Panc1 (cell line): ENCODE data around the gene MACROD2. TPM values are rescaled to one million over a fixed set of nuclear protein-coding genes. Genes with fewer than 3 reads are reported as not detected.

Source experiments
- ATAC-seq: fragments of 200-7000 bp; cut with Tn5 transposase; 2 replicates; pipeline ENCODE4 v1.9.1; 2020; ENCODE audit warnings: mild to moderate bottlenecking, moderate library complexity
- BruUV-seq: library from RNA; stranded (reverse); fragments of 400-500 nt; replicated peaks from 2 replicates; lab custom pipeline; 2021; lab: Mats Ljungman, UMichigan
- CTCF ChIA-PET: fragments of 300-600 bp; sonication (Branson Sonifier 250); formaldehyde crosslinking; loops from one replicate; lab custom pipeline; 2022; ENCODE audit warnings: antibody characterized with exemption; lab: Charles Lee
- POLR2A ChIA-PET: fragments of 300-600 bp; sonication (Branson Sonifier 250); formaldehyde crosslinking; loops from one replicate; lab custom pipeline; 2022; ENCODE audit warnings: antibody characterized with exemption; lab: Charles Lee
- DNase-seq: peaks from one replicate; pipeline ENCODE4 v3.0.0-alpha.2; 2010; ENCODE audit warnings: low read depth, low spot score
- H3K27ac ChIP-seq: 2 replicates; pipeline ENCODE4 v1.5.1; 2011; ENCODE audit warnings: mild to moderate bottlenecking, low read length, inconsistent platforms
- H3K27me3 ChIP-seq: fragments of 200-500 bp; sonication (Bioruptor generic); 2 replicates; pipeline ENCODE4 v1.6.0; 2014; ENCODE audit warnings: low read length, inconsistent platforms; ENCODE audit not compliant: control insufficient read depth, insufficient read depth
- H3K36me3 ChIP-seq: fragments of 200-500 bp; sonication (Bioruptor generic); 2 replicates; pipeline ENCODE4 v1.5.1; 2014; ENCODE audit warnings: inconsistent platforms, mild to moderate bottlenecking, low read length, moderate library complexity; ENCODE audit not compliant: control insufficient read depth, insufficient read depth
- H3K4me1 ChIP-seq: 2 replicates; pipeline ENCODE4 v1.5.1; 2011; ENCODE audit warnings: inconsistent platforms, mild to moderate bottlenecking, low read length, moderate library complexity; ENCODE audit not compliant: control insufficient read depth, insufficient read depth
- H3K4me3 ChIP-seq, 2 experiments: 2 replicates each; pipeline ENCODE4 v1.5.1; 2011 to 2012; ENCODE audit warnings: low read depth in 2 of 2, low read length in 2 of 2, mild to moderate bottlenecking in 2 of 2, inconsistent platforms in 1 of 2, moderate library complexity in 1 of 2
- H3K9me3 ChIP-seq: fragments of 200-500 bp; sonication (Bioruptor generic); 2 replicates; pipeline ENCODE4 v1.5.1; 2014; ENCODE audit warnings: low read depth, mild to moderate bottlenecking, inconsistent platforms, low read length, moderate library complexity; ENCODE audit not compliant: control insufficient read depth, insufficient read depth
- CTCF ChIP-seq: fragments of 450-650 bp; IDR thresholded peaks from 2 replicates; pipeline ENCODE4 v1.5.1; 2017; ENCODE audit warnings: mild to moderate bottlenecking
- POLR2AphosphoS5 ChIP-seq: IDR thresholded peaks from 2 replicates; pipeline ENCODE4 v1.6.1; 2012; ENCODE audit warnings: mild to moderate bottlenecking, low read depth, low read length, moderate library complexity
- REST ChIP-seq, 2 experiments: IDR thresholded peaks; 2 replicates each; pipeline ENCODE4 v1.6.1; 2011 to 2012; ENCODE audit warnings: low read depth in 2 of 2, control low read depth in 1 of 2, low read length in 1 of 2, mild to moderate bottlenecking in 1 of 2, moderate library complexity in 1 of 2; ENCODE audit not compliant: insufficient read depth in 1 of 2
- SIN3A ChIP-seq: IDR thresholded peaks from 2 replicates; pipeline ENCODE4 v1.6.1; 2012; ENCODE audit warnings: low read depth, mild to moderate bottlenecking, low read length, moderate library complexity, borderline replicate concordance; ENCODE audit not compliant: insufficient read depth
- TCF7L2 ChIP-seq: IDR thresholded peaks from 2 replicates; pipeline ENCODE4 v1.6.1; 2011; ENCODE audit warnings: mild to moderate bottlenecking, low read depth, low read length, inconsistent platforms
- in situ Hi-C: cut with HindIII; loops from 2 replicates; pipeline ENCODE4 v1.10.0; 2016; ENCODE audit warnings: low sequenced_read_pairs, low pct_unique_long_range_greater_than_20kb
- intact Hi-C: fragments of 100-400 bp; cut with micrococcal nuclease; formaldehyde crosslinking; loops from one replicate; pipeline ENCODE4 v1.10.0; 2022; ENCODE audit not compliant: unreplicated experiment
- total RNA-seq: library from RNA; stranded (reverse); gene quantifications from one replicate; pipeline ENCODE4 v1.2.1, GENCODE V29; 2021; ENCODE audit not compliant: unreplicated experiment

Gene MACROD2
- total RNA-seq, 1 experiment from 2014 or later: 1.2 TPM

- TF ChIP-seq CTCF (no peak), REST (IDR thresholded peaks at IDR 0.05; ENCODE audit: insufficient read depth in 1 of 2, low read depth in 2 of 2, low read length in 1 of 2) (no peak), SIN3A (no peak), POLR2AphosphoS5 (no peak), TCF7L2 (no peak)
- no peak for ATAC-seq
Observed at GRCh38 chr20:16049529-16050093, 2054.3 kb downstream of the MACROD2 start.

GRCh38 chr20:16050366-16050765, 2055.1 kb downstream of the MACROD2 start:
- POLR2A ChIA-PET: no interaction called here
- TF ChIP-seq POLR2AphosphoS5: no peak
- no peak for TF ChIP-seq REST (IDR thresholded peaks at IDR 0.05; ENCODE audit: insufficient read depth in 1 of 2, low read depth in 2 of 2, low read length in 1 of 2)
- TF ChIP-seq CTCF: no peak
- no TSS peak for BruUV-seq
- intact Hi-C loops (no loop called here), in situ Hi-C loops (no loop called here)
- H3K27me3 ChIP-seq: 0 out of 2 replicates have a peak, but pooled peaks cover 2% of the 10 kb centered on the region
- H3K36me3 ChIP-seq: no peaks in the 10 kb centered on the region
- H3K9me3 ChIP-seq: no peaks in the 10 kb centered on the region
- H3K4me1 ChIP-seq: no peaks in the 10 kb centered on the region
- ATAC-seq (no peak), DNase-seq (no peak)
- H3K27ac ChIP-seq: no peak overlapping the region
- CTCF ChIA-PET: no interaction called here
- no peak overlapping the region for H3K4me3 ChIP-seq

More at GRCh38 chr20:16049529-16050093, 2054.3 kb downstream of the MACROD2 start:
- ChIA-PET POLR2A (interaction anchor here (0.6 kb wide), 1 partner anchor 1696 kb away, joined by 14 read pairs; no protein-coding TSS in a partner anchor), CTCF (no interaction called here)
- in situ Hi-C loops: no loop called here
- no peak overlapping the region for H3K4me3 ChIP-seq
- intact Hi-C loops: no loop called here
- DNase-seq: no peak
- H3K27me3 ChIP-seq: 0 out of 2 replicates have a peak, but pooled peaks cover 2% of the 10 kb centered on the region
- no peaks in the 10 kb centered on the region for H3K4me1 ChIP-seq
- H3K36me3 ChIP-seq: no peaks in the 10 kb centered on the region
- no peaks in the 10 kb centered on the region for H3K9me3 ChIP-seq
- BruUV-seq: no TSS peak
- H3K27ac ChIP-seq: no peak overlapping the region
